HCT116 (cell line): ENCODE data around the gene DAPK1. TPM values are rescaled to one million over a fixed set of nuclear protein-coding genes. Genes with fewer than 3 reads are reported as not detected.

Source experiments
- ATAC-seq: fragments of 200-7000 bp; cut with Tn5 transposase; 2 replicates; pipeline ENCODE4 v1.9.1; 2020; ENCODE audit warnings: mild to moderate bottlenecking, moderate library complexity
- BruUV-seq: library from RNA; stranded (reverse); fragments of 400-500 nt; replicated peaks from 2 replicates; lab custom pipeline; 2021; lab: Mats Ljungman, UMichigan
- CTCF ChIA-PET: fragments of 300-600 bp; sonication (Branson Sonifier 250); formaldehyde crosslinking; loops from one replicate; lab custom pipeline; 2021; ENCODE audit warnings: antibody characterized with exemption; lab: Charles Lee
- POLR2A ChIA-PET: fragments of 300-600, 350-600 bp; sonication (Branson Sonifier 250); formaldehyde crosslinking; loops from one replicate; lab custom pipeline; 2021; ENCODE audit warnings: antibody characterized with exemption; lab: Charles Lee
- RAD21 ChIA-PET, 2 experiments: fragments of 300-600 bp; sonication (Branson Sonifier 250); formaldehyde crosslinking; loops; one replicate each; lab custom pipeline; 2023; ENCODE audit warnings: low total read pairs in 2 of 2; ENCODE audit not compliant: uncharacterized antibody in 2 of 2, unreplicated experiment in 2 of 2, low non-redundant PET in 1 of 2; lab: Charles Lee
- DNase-seq: peaks from one replicate; pipeline ENCODE4 v3.0.0-alpha.2; 2010; ENCODE audit warnings: low read depth, low spot score
- H2AFZ ChIP-seq: fragments of 200-600 bp; shearing (Covaris generic), sonication (generic); 2 replicates; pipeline ENCODE4 v1.6.1; 2017; ENCODE audit warnings: low read depth, mixed run types, mixed read lengths, antibody characterized with exemption, low read length; ENCODE audit not compliant: poor library complexity, severe bottlenecking
- H3K27ac ChIP-seq: 2 replicates; pipeline ENCODE4 v1.5.1; 2012; ENCODE audit warnings: low read depth, low read length
- H3K27me3 ChIP-seq: fragments of 200-600 bp; sonication (generic); 2 replicates; pipeline ENCODE4 v1.6.1; 2016; ENCODE audit warnings: mixed run types, low read length, mixed read lengths; ENCODE audit not compliant: insufficient read depth
- H3K36me3 ChIP-seq, 2 experiments: fragments of 200-500 bp in 1 of 2; fragments of 200-600 bp in 1 of 2; sonication (Bioruptor generic) in 1 of 2; sonication (generic) in 1 of 2; 2 replicates each; pipeline versions ENCODE4 v1.5.1 to v1.6.1; 2014 to 2016; ENCODE audit warnings: low read length in 2 of 2, inconsistent platforms in 1 of 2, mixed read lengths in 1 of 2, mixed run types in 1 of 2; ENCODE audit not compliant: insufficient read depth in 2 of 2, control insufficient read depth in 1 of 2
- H3K4me1 ChIP-seq, 2 experiments: fragments of 200-600 bp in 1 of 2; sonication (generic) in 1 of 2; 2 replicates each; pipeline versions ENCODE4 v1.5.1 to v1.6.1; 2012 to 2017; ENCODE audit warnings: low read length in 2 of 2, inconsistent platforms in 1 of 2, mild to moderate bottlenecking in 1 of 2, mixed read lengths in 1 of 2, mixed run types in 1 of 2, moderate library complexity in 1 of 2; ENCODE audit not compliant: insufficient read depth in 2 of 2, control insufficient read depth in 1 of 2
- H3K4me2 ChIP-seq: fragments of 200-600 bp; sonication (generic); 2 replicates; pipeline ENCODE4 v1.6.1; 2017; ENCODE audit warnings: mixed run types, low read length, mixed read lengths
- H3K4me3 ChIP-seq, 2 experiments: fragments of 200-600 bp in 1 of 2; sonication (generic) in 1 of 2; replicated peaks in 1 of 2; 2 replicates each; pipeline ENCODE4 v1.5.1; 2011 to 2016; ENCODE audit warnings: low read length in 2 of 2, control low read depth in 1 of 2, low read depth in 1 of 2, mild to moderate bottlenecking in 1 of 2, mixed read lengths in 1 of 2, mixed run types in 1 of 2
- H3K79me2 ChIP-seq: fragments of 200-600 bp; sonication (generic); 2 replicates; pipeline ENCODE4 v1.6.1; 2017; ENCODE audit warnings: mild to moderate bottlenecking, mixed run types, low read length, moderate library complexity, mixed read lengths; ENCODE audit not compliant: insufficient read depth
- H3K9ac ChIP-seq: fragments of 200-600 bp; sonication (generic); 2 replicates; pipeline ENCODE4 v1.6.1; 2016; ENCODE audit warnings: low read length, mixed read lengths
- H3K9me2 ChIP-seq: fragments of 200-600 bp; sonication (generic), shearing (Covaris generic); 2 replicates; pipeline ENCODE4 v1.6.1; 2017; ENCODE audit warnings: mixed run types, mild to moderate bottlenecking, moderate library complexity; ENCODE audit not compliant: insufficient read depth
- H3K9me3 ChIP-seq, 2 experiments: fragments of 200-500 bp in 1 of 2; fragments of 200-600 bp in 1 of 2; sonication (Bioruptor generic) in 1 of 2; sonication (generic) in 1 of 2; 2 replicates each; pipeline ENCODE4 v1.6.1; 2014 to 2017; ENCODE audit warnings: low read length in 2 of 2, mixed read lengths in 2 of 2, inconsistent platforms in 1 of 2, low read depth in 1 of 2, mild to moderate bottlenecking in 1 of 2, mixed run types in 1 of 2, moderate library complexity in 1 of 2; ENCODE audit not compliant: control insufficient read depth in 1 of 2, insufficient read depth in 1 of 2
- H4K20me1 ChIP-seq: fragments of 200-600 bp; sonication (generic), shearing (Covaris generic); 2 replicates; pipeline ENCODE4 v1.6.1; 2017; ENCODE audit warnings: mixed run types, mild to moderate bottlenecking, moderate library complexity; ENCODE audit not compliant: insufficient read depth
- ATF3 ChIP-seq: IDR thresholded peaks from 2 replicates; pipeline ENCODE4 v1.6.1; 2012
- EGR1 ChIP-seq: IDR thresholded peaks from 2 replicates; pipeline ENCODE4 v1.6.1; 2012; ENCODE audit warnings: low read depth
- EZH2phosphoT487 ChIP-seq: fragments of 200-600 bp; IDR thresholded peaks from 2 replicates; pipeline ENCODE4 v1.6.1; 2018; ENCODE audit warnings: antibody characterized with exemption, borderline replicate concordance
- FOSL1 ChIP-seq: IDR thresholded peaks from 2 replicates; pipeline ENCODE4 v1.6.1; 2012; ENCODE audit warnings: low read depth
- JUND ChIP-seq: IDR thresholded peaks from 2 replicates; pipeline ENCODE4 v1.6.1; 2012
- RAD21 ChIP-seq: IDR thresholded peaks from 2 replicates; pipeline ENCODE4 v1.6.1; 2012; ENCODE audit warnings: low read depth, mild to moderate bottlenecking
- SIN3A ChIP-seq: IDR thresholded peaks from 2 replicates; pipeline ENCODE4 v1.6.1; 2012; ENCODE audit warnings: low read depth
- TCF7L2 ChIP-seq: IDR thresholded peaks from 2 replicates; pipeline ENCODE4 v1.7.0; 2011; ENCODE audit warnings: borderline replicate concordance, inconsistent platforms; ENCODE audit not compliant: insufficient read depth, insufficient read length; ENCODE audit errors: extremely low read depth
- ZNF274 ChIP-seq: fragments of 200-500 bp; sonication (Bioruptor generic); IDR thresholded peaks from 2 replicates; pipeline ENCODE4 v1.6.1; 2014; ENCODE audit warnings: mild to moderate bottlenecking, low read depth, low read length, inconsistent platforms
- intact Hi-C: fragments of 100-400 bp; cut with micrococcal nuclease; formaldehyde crosslinking; loops from 2 replicates; pipeline ENCODE4 v1.10.0; 2022
- total RNA-seq: library from RNA; stranded (reverse); gene quantifications from one replicate; pipeline ENCODE4 v1.2.1, GENCODE V29; 2021; ENCODE audit not compliant: unreplicated experiment
- TF ChIP-seq, protein P1 (sequence below): IDR thresholded peaks from 2 replicates; pipeline ENCODE4 v1.6.1; 2011; ENCODE audit warnings: mild to moderate bottlenecking, low read length, moderate library complexity; ENCODE audit not compliant: insufficient replicate concordance; ENCODE audit errors: extremely low read depth
- TF ChIP-seq, protein P2 (sequence below), 3 experiments: fragments of 200-600 bp in 1 of 3; sonication (generic) in 1 of 3; IDR thresholded peaks in 2 of 3; conservative IDR thresholded peaks in 1 of 3; 2 replicates each; pipeline ENCODE4 v1.5.1; 2012 to 2017; ENCODE audit warnings: low read depth in 2 of 3, low read length in 2 of 3, antibody characterized with exemption in 1 of 3, borderline replicate concordance in 1 of 3, control low read depth in 1 of 3, mild to moderate bottlenecking in 1 of 3, mixed read lengths in 1 of 3, mixed run types in 1 of 3, moderate library complexity in 1 of 3; ENCODE audit not compliant: insufficient read depth in 1 of 3

The DAPK1 gene
- total RNA-seq, 1 experiment from 2014 or later, result 5.6 TPM

DNA sequence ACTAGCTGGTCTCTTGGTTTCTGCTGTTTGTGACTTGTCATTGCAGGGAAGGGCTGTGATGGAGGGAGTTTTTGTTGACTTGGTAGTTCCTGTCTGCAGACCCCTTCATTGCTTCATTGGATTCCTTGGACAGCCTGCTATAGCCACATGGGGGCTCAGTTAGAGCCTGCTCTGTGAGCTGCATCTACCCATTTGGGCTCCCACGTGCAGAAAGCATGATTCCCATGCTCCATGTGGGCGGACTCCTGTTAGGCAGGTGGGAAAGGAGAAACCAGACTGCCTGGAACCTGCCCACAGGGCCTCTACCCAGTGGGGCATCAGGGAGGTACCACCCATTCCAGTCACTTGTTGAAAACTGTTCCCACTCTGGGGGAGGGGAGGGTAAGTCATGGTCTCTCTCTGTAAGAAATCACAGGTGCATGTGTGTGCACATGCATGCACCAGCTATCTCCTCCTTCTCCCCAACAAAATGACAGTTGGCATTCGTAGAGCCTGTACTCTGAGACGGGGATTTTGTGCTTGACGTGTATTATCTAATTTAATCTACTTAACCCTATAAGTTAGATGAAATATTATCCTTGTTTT, 61.0 kb downstream of the DAPK1 start:
- CTCF ChIA-PET, result no interaction called here
- no peaks in the 10 kb centered on the region for H3K9me2 ChIP-seq
- no peak overlapping the region for H2AFZ ChIP-seq
- no peak overlapping the region for H3K4me2 ChIP-seq
- ATAC-seq, result no peak
- H3K4me3 ChIP-seq, result no peak overlapping the region
- H3K27me3 ChIP-seq, result no peaks in the 10 kb centered on the region
- no peaks in the 10 kb centered on the region for H3K4me1 ChIP-seq
- no peaks in the 10 kb centered on the region for H3K9me3 ChIP-seq
- intact Hi-C loops, result no loop called here
- RAD21 ChIA-PET, result no interaction called here
- no peak for DNase-seq
- POLR2A ChIA-PET, result no interaction called here
- H3K79me2 ChIP-seq, result no peaks in the 10 kb centered on the region
- no TSS peak for BruUV-seq
- H3K36me3 ChIP-seq, result no peaks in the 10 kb centered on the region
- no peak overlapping the region for H3K9ac ChIP-seq
- H4K20me1 ChIP-seq, result no peaks in the 10 kb centered on the region
- TF ChIP-seq TCF7L2 (no peak), EZH2phosphoT487 (no peak), FOSL1 (no peak), JUND (no peak), EGR1 (no peak), ATF3 (no peak), ZNF274 (no peak), SIN3A (no peak), RAD21 (no peak)
- TF ChIP-seq, protein P1, sequence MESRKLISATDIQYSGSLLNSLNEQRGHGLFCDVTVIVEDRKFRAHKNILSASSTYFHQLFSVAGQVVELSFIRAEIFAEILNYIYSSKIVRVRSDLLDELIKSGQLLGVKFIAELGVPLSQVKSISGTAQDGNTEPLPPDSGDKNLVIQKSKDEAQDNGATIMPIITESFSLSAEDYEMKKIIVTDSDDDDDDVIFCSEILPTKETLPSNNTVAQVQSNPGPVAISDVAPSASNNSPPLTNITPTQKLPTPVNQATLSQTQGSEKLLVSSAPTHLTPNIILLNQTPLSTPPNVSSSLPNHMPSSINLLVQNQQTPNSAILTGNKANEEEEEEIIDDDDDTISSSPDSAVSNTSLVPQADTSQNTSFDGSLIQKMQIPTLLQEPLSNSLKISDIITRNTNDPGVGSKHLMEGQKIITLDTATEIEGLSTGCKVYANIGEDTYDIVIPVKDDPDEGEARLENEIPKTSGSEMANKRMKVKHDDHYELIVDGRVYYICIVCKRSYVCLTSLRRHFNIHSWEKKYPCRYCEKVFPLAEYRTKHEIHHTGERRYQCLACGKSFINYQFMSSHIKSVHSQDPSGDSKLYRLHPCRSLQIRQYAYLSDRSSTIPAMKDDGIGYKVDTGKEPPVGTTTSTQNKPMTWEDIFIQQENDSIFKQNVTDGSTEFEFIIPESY, result no peak
- TF ChIP-seq, protein P2, sequence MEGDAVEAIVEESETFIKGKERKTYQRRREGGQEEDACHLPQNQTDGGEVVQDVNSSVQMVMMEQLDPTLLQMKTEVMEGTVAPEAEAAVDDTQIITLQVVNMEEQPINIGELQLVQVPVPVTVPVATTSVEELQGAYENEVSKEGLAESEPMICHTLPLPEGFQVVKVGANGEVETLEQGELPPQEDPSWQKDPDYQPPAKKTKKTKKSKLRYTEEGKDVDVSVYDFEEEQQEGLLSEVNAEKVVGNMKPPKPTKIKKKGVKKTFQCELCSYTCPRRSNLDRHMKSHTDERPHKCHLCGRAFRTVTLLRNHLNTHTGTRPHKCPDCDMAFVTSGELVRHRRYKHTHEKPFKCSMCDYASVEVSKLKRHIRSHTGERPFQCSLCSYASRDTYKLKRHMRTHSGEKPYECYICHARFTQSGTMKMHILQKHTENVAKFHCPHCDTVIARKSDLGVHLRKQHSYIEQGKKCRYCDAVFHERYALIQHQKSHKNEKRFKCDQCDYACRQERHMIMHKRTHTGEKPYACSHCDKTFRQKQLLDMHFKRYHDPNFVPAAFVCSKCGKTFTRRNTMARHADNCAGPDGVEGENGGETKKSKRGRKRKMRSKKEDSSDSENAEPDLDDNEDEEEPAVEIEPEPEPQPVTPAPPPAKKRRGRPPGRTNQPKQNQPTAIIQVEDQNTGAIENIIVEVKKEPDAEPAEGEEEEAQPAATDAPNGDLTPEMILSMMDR (IDR thresholded peaks at IDR 0.05 in 2 of 3, conservative IDR thresholded peaks at IDR 0.05 in 1 of 3; ENCODE audit: borderline replicate concordance in 1 of 3, insufficient read depth in 1 of 3, low read depth in 2 of 3, low read length in 2 of 3), result no peak
- H3K27ac ChIP-seq, result no peak overlapping the region
